ENCODE results near the gene SPRY1. TPM values are rescaled to one million over a fixed set of nuclear protein-coding genes. Genes with fewer than 3 reads are reported as not detected.

The SPRY1 gene
- total RNA-seq, 4 donors from 2014 or later = 113 to 381 (median 206) TPM

DNA sequence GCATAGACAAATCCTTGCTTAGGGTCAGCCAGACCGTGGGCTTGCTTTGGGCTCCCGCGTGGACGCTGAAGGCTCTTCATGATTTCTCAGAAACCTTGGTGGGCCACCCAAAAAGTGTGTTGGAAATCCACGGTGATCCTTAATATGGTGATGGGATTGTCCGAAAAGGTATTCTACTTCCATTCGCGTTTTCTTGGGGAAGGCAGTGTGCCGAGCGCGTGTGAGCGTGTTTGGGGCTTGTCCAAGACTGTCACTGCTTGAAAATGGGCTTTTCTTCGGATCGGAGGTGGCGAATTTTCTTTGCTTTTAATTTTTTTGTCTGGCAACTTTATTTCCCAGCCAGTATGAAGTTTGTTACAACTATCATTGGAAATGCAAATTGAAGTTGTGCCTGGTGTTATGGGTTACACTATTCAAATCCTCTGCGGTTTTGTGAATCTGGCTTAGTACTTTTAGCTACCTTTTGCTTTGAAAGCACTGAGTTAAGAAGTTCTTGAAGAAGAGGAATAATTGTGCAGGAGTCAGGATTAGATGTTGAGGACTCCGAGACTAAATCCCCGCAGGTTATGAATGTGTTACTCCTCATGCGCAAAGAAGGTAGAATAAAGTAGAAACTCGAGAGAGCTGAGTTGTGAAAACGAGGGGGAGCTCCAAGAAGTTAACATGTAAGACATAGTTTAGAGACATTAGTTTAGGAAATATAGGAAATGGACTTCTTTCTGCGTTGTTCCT, 3.2 kb downstream of the SPRY1 start:
- no peaks in the 10 kb centered on the region for H3K9me3 ChIP-seq
- no peaks in the 10 kb centered on the region for H3K27me3 ChIP-seq
- peaks cover 13% of the 10 kb centered on the region for H3K36me3 ChIP-seq
- WGBS = 12% methylated on average over 22 of the region's 22 CpGs
- TF ChIP-seq, protein P1, sequence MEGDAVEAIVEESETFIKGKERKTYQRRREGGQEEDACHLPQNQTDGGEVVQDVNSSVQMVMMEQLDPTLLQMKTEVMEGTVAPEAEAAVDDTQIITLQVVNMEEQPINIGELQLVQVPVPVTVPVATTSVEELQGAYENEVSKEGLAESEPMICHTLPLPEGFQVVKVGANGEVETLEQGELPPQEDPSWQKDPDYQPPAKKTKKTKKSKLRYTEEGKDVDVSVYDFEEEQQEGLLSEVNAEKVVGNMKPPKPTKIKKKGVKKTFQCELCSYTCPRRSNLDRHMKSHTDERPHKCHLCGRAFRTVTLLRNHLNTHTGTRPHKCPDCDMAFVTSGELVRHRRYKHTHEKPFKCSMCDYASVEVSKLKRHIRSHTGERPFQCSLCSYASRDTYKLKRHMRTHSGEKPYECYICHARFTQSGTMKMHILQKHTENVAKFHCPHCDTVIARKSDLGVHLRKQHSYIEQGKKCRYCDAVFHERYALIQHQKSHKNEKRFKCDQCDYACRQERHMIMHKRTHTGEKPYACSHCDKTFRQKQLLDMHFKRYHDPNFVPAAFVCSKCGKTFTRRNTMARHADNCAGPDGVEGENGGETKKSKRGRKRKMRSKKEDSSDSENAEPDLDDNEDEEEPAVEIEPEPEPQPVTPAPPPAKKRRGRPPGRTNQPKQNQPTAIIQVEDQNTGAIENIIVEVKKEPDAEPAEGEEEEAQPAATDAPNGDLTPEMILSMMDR (IDR thresholded peaks at IDR 0.05) = no peak
- TF ChIP-seq POLR2A (IDR thresholded peaks at IDR 0.05) (no peak), POLR2AphosphoS5 (IDR thresholded peaks at IDR 0.05) (peak in 1 of 3 donors; percentile 15), EP300 (IDR thresholded peaks at IDR 0.05) (no peak)
- peaks cover 38% of the 10 kb centered on the region for H3K4me1 ChIP-seq
- H3K4me3 ChIP-seq = peak overlapping the region; percentile 92
- peak overlapping the region; percentile 97 for H3K27ac ChIP-seq
- DNase-seq (ENCODE audit: low spot score in 2 of 2) = no peak

DNA sequence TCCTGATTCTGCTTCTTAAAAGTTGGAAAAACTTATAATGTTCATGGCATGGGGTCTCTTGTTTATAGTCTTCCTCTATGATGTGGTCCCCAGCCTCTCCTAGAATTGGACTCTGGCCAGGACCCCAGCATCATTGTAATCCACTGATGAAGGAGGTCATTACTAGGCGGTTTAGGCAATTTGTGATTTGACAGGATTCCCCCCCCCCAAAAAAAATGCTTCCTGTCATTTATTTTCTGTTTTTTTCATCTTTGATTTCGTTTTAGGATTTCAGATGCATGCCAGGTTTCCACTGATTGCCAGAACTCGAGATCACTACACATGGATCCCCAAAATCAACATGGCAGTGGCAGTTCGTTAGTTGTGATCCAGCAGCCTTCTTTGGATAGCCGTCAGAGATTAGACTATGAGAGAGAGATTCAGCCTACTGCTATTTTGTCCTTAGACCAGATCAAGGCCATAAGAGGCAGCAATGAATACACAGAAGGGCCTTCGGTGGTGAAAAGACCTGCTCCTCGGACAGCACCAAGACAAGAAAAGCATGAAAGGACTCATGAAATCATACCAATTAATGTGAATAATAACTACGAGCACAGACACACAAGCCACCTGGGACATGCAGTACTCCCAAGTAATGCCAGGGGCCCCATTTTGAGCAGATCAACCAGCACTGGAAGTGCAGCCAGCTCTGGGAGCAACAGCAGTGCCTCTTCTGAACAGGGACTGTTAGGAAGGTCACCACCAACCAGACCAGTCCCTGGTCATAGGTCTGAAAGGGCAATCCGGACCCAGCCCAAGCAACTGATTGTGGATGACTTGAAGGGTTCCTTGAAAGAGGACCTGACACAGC, 4.9 kb downstream of the SPRY1 start:
- WGBS = 38% methylated on average over 9 of the region's 9 CpGs
- H3K9me3 ChIP-seq = no peaks in the 10 kb centered on the region
- peak overlapping the region; percentile 97 for H3K27ac ChIP-seq
- peaks cover 13% of the 10 kb centered on the region for H3K36me3 ChIP-seq
- DNase-seq (ENCODE audit: low spot score in 2 of 2) = no peak
- H3K27me3 ChIP-seq = no peaks in the 10 kb centered on the region
- no peak for TF ChIP-seq EP300 (IDR thresholded peaks at IDR 0.05)
- TF ChIP-seq POLR2AphosphoS5 (IDR thresholded peaks at IDR 0.05) = no peak
- TF ChIP-seq, protein P1 (IDR thresholded peaks at IDR 0.05) = no peak
- TF ChIP-seq POLR2A (IDR thresholded peaks at IDR 0.05) = no peak
- peaks cover 50% of the 10 kb centered on the region for H3K4me1 ChIP-seq
- H3K4me3 ChIP-seq = peak overlapping the region; percentile 92

DNA sequence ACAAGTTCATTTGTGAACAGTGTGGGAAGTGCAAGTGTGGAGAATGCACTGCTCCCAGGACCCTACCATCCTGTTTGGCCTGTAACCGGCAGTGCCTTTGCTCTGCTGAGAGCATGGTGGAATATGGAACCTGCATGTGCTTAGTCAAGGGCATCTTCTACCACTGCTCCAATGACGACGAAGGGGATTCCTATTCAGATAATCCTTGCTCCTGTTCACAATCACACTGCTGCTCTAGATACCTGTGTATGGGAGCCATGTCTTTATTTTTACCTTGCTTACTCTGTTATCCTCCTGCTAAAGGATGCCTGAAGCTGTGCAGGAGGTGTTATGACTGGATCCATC, 5.5 kb downstream of the SPRY1 start:
- Histone ChIP-seq H3K4me1 (peaks cover 56% of the 10 kb centered on the region), H3K9me3 (no peaks in the 10 kb centered on the region)
- 43% methylated on average over 3 of the region's 3 CpGs for WGBS

DNA sequence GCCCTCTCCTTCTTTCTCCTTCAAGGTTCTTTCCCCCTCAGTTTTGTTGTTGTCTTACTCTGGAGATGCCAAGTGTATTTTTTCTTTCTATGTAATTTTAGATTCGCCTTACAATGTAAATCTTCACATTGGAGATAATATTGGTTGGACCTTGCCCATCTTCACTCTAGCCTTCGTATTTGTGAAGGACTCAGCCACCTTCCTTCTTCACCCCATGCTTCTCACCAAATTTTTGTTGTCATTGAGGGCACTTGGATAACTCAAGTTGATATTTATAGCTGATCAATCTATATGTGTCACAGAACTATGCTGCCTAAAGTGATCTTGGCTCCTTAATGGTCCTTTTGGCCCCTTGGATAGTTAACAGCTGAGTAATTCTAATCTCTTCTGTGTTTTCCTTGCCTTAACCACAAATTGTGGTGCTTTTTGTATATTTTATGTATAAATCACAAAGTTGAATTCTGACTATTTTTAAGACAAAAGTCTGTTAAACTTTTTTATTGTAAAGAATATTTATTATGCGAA, 6.5 kb downstream of the SPRY1 start:
- WGBS = 70% methylated on average over 3 of the region's 3 CpGs
- H3K4me1 ChIP-seq = peaks cover 56% of the 10 kb centered on the region
- TF ChIP-seq POLR2A (IDR thresholded peaks at IDR 0.05) = no peak
- TF ChIP-seq, protein P1 (IDR thresholded peaks at IDR 0.05) = no peak
- no peak for TF ChIP-seq POLR2AphosphoS5 (IDR thresholded peaks at IDR 0.05)
- TF ChIP-seq EP300 (IDR thresholded peaks at IDR 0.05) = no peak
- no peaks in the 10 kb centered on the region for H3K9me3 ChIP-seq
- peak overlapping the region; percentile 97 for H3K27ac ChIP-seq
- no peak for DNase-seq (ENCODE audit: low spot score in 2 of 2)
- H3K4me3 ChIP-seq = peak overlapping the region; percentile 92
- peaks cover 13% of the 10 kb centered on the region for H3K36me3 ChIP-seq
- H3K27me3 ChIP-seq = no peaks in the 10 kb centered on the region

More for the DNA sequence above, 5.5 kb downstream of the SPRY1 start:
- Histone ChIP-seq H3K27ac (peak overlapping the region; percentile 97), H3K27me3 (no peaks in the 10 kb centered on the region), H3K4me3 (peak overlapping the region; percentile 92), H3K36me3 (peaks cover 13% of the 10 kb centered on the region)
- no peak for TF ChIP-seq POLR2A (IDR thresholded peaks at IDR 0.05)
- no peak for TF ChIP-seq POLR2AphosphoS5 (IDR thresholded peaks at IDR 0.05)
- TF ChIP-seq, protein P1 (IDR thresholded peaks at IDR 0.05) = no peak
- TF ChIP-seq EP300 (IDR thresholded peaks at IDR 0.05) = no peak
- no peak for DNase-seq (ENCODE audit: low spot score in 2 of 2)

DNA sequence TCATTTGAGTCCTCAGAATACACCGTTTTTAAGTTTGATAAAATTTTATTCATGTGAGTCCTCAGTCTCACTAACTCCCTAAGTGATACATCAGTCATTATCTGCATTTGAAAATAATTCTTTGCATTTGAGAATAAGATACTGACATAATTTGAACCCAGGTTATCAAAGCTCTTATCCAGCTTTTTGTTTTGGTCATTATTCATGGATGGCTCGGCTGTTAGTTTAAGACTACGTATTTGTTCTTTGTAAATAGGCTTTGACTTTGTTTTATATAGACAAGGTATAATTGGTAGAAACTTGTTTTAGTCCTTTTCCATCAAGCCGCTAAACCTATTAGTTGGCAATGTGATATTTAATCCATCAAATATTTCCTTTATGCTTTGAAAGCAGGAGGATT, 7.9 kb downstream of the SPRY1 start:
- no peak for DNase-seq (ENCODE audit: low spot score in 2 of 2)
- no peaks in the 10 kb centered on the region for H3K9me3 ChIP-seq
- peaks cover 63% of the 10 kb centered on the region for H3K4me1 ChIP-seq
- H3K36me3 ChIP-seq = peaks cover 13% of the 10 kb centered on the region
- H3K27ac ChIP-seq = peak overlapping the region; percentile 36
- TF ChIP-seq, protein P1 (IDR thresholded peaks at IDR 0.05) = no peak
- TF ChIP-seq POLR2AphosphoS5 (IDR thresholded peaks at IDR 0.05) = no peak
- no peak for TF ChIP-seq POLR2A (IDR thresholded peaks at IDR 0.05)
- no peak for TF ChIP-seq EP300 (IDR thresholded peaks at IDR 0.05)
- WGBS = 69% methylated on average over 4 of the region's 4 CpGs
- H3K4me3 ChIP-seq = peak overlapping the region; percentile 92
- H3K27me3 ChIP-seq = no peaks in the 10 kb centered on the region
